ENCODE results near the gene RGS6. TPM values are rescaled to one million over a fixed set of nuclear protein-coding genes. Genes with fewer than 3 reads are reported as not detected.
A peak's percentile ranks its signal among the peaks of the same experiment; 100 is the strongest.

Gene RGS6
- total RNA-seq, 1 donor from 2014 or later: 0.34 TPM

DNA sequence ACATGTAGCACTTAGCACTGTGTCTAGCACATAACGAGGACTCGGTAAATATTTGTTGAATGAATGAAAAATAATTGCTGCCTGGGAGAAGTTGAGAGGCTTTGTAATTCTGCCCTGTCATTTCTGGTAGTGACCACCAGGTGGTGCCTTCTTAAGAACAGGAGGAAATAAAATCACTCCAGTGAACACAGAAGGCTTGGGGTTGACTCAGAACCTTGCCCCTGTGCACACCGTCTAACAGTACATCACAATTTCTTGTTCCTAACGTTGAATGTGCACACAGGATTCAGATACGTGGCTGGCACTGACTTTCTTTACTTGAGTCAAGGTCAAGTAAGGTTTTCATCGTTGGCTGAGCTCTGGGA lies 91.8 kb downstream of the RGS6 start:
- H3K9me3 Mint-ChIP-seq (ENCODE audit: unreplicated experiment): peaks cover 2% of the 10 kb centered on the region
- FAIRE-seq (no peak), DNase-seq (ENCODE audit: low read depth) (peak; percentile 1)
- peaks cover 3% of the 10 kb centered on the region for H3K4me1 Mint-ChIP-seq (ENCODE audit: low read depth, unreplicated experiment)
- H3K79me2 ChIP-seq (ENCODE audit: insufficient read depth, low read length): no peaks in the 10 kb centered on the region
- no peaks in the 10 kb centered on the region for H3K9me3 ChIP-seq (ENCODE audit: insufficient read depth, low read depth, low read length)
- H3K36me3 ChIP-seq (ENCODE audit: insufficient read depth, low read length): no peaks in the 10 kb centered on the region
- no peaks in the 10 kb centered on the region for H3K36me3 Mint-ChIP-seq (ENCODE audit: low read depth, unreplicated experiment)
- no peak overlapping the region for H3K27ac ChIP-seq (ENCODE audit: low read depth, low read length)
- no peak overlapping the region for H3K4me3 Mint-ChIP-seq (ENCODE audit: unreplicated experiment)
- H3K4me1 ChIP-seq (ENCODE audit: insufficient read depth, low read length): no peaks in the 10 kb centered on the region
- no peak overlapping the region for H3K4me2 ChIP-seq (ENCODE audit: low read length)
- no peak overlapping the region for H2AFZ ChIP-seq (ENCODE audit: low read depth, low read length)
- TF ChIP-seq EZH2 (IDR thresholded peaks at IDR 0.05; ENCODE audit: insufficient read depth, low read length) (no peak), CTCF (IDR thresholded peaks at IDR 0.05; ENCODE audit: insufficient read depth, low read depth, low read length) (peak; percentile 37)
- no peak overlapping the region for H3K9ac ChIP-seq (ENCODE audit: low read length)
- H3K27me3 Mint-ChIP-seq (ENCODE audit: low read depth, unreplicated experiment): peaks cover 5% of the 10 kb centered on the region
- H3K4me3 ChIP-seq (ENCODE audit: insufficient read depth, low read depth, low read length): no peak overlapping the region
- no peaks in the 10 kb centered on the region for H4K20me1 ChIP-seq (ENCODE audit: insufficient read depth, low read length)
- no peaks in the 10 kb centered on the region for H3K27me3 ChIP-seq (ENCODE audit: insufficient read depth, low read length)
- no peak overlapping the region for H3K27ac Mint-ChIP-seq (ENCODE audit: unreplicated experiment)

DNA sequence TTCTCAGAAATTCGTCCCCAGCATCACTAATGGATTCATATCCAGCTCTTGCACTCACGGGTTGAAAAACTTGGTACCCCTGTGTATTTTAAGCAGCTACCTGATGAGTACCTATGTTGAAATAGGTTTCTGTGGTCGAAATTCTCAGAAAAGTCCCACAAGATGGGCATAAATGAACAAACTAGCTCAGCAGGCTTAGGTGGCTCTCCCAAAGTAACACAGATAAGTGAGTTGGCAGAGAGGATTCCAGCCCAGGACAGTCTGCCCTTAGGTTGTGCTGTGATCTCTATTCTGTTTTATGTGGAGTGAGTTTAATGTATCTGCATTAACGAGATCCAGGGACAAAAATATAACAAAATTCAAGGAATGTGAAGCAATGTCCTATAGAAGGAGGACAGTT lies 92.3 kb downstream of the RGS6 start:
- Mint-ChIP-seq H3K27ac (ENCODE audit: unreplicated experiment) (no peak overlapping the region), H3K36me3 (ENCODE audit: low read depth, unreplicated experiment) (no peaks in the 10 kb centered on the region), H3K4me3 (ENCODE audit: unreplicated experiment) (no peak overlapping the region), H3K4me1 (ENCODE audit: low read depth, unreplicated experiment) (peaks cover 3% of the 10 kb centered on the region), H3K27me3 (ENCODE audit: low read depth, unreplicated experiment) (peaks cover 5% of the 10 kb centered on the region), H3K9me3 (ENCODE audit: unreplicated experiment) (peaks cover 2% of the 10 kb centered on the region)
- no peaks in the 10 kb centered on the region for H3K27me3 ChIP-seq (ENCODE audit: insufficient read depth, low read length)
- no peak overlapping the region for H3K4me3 ChIP-seq (ENCODE audit: insufficient read depth, low read depth, low read length)
- no peak overlapping the region for H3K4me2 ChIP-seq (ENCODE audit: low read length)
- H3K27ac ChIP-seq (ENCODE audit: low read depth, low read length): no peak overlapping the region
- no peak for FAIRE-seq
- H4K20me1 ChIP-seq (ENCODE audit: insufficient read depth, low read length): no peaks in the 10 kb centered on the region
- H3K9ac ChIP-seq (ENCODE audit: low read length): no peak overlapping the region
- no peaks in the 10 kb centered on the region for H3K36me3 ChIP-seq (ENCODE audit: insufficient read depth, low read length)
- H3K9me3 ChIP-seq (ENCODE audit: insufficient read depth, low read depth, low read length): no peaks in the 10 kb centered on the region
- no peak for TF ChIP-seq CTCF (IDR thresholded peaks at IDR 0.05; ENCODE audit: insufficient read depth, low read depth, low read length)
- no peak for TF ChIP-seq EZH2 (IDR thresholded peaks at IDR 0.05; ENCODE audit: insufficient read depth, low read length)
- H3K79me2 ChIP-seq (ENCODE audit: insufficient read depth, low read length): no peaks in the 10 kb centered on the region
- H3K4me1 ChIP-seq (ENCODE audit: insufficient read depth, low read length): no peaks in the 10 kb centered on the region
- DNase-seq (ENCODE audit: low read depth): no peak
- no peak overlapping the region for H2AFZ ChIP-seq (ENCODE audit: low read depth, low read length)

- Histone ChIP-seq H3K9me3 (ENCODE audit: insufficient read depth, low read depth, low read length) (no peaks in the 10 kb centered on the region), H3K4me3 (ENCODE audit: insufficient read depth, low read depth, low read length) (no peak overlapping the region), H3K79me2 (ENCODE audit: insufficient read depth, low read length) (no peaks in the 10 kb centered on the region), H3K27me3 (ENCODE audit: insufficient read depth, low read length) (no peaks in the 10 kb centered on the region), H3K27ac (ENCODE audit: low read depth, low read length) (no peak overlapping the region), H2AFZ (ENCODE audit: low read depth, low read length) (no peak overlapping the region), H3K36me3 (ENCODE audit: insufficient read depth, low read length) (no peaks in the 10 kb centered on the region), H3K4me1 (ENCODE audit: insufficient read depth, low read length) (no peaks in the 10 kb centered on the region), H3K9ac (ENCODE audit: low read length) (no peak overlapping the region), H3K4me2 (ENCODE audit: low read length) (no peak overlapping the region), H4K20me1 (ENCODE audit: insufficient read depth, low read length) (no peaks in the 10 kb centered on the region)
- peaks cover 3% of the 10 kb centered on the region for H3K4me1 Mint-ChIP-seq (ENCODE audit: low read depth, unreplicated experiment)
- FAIRE-seq: no peak
- H3K4me3 Mint-ChIP-seq (ENCODE audit: unreplicated experiment): no peak overlapping the region
- peaks cover 2% of the 10 kb centered on the region for H3K9me3 Mint-ChIP-seq (ENCODE audit: unreplicated experiment)
- no peaks in the 10 kb centered on the region for H3K36me3 Mint-ChIP-seq (ENCODE audit: low read depth, unreplicated experiment)
- H3K27ac Mint-ChIP-seq (ENCODE audit: unreplicated experiment): no peak overlapping the region
- TF ChIP-seq EZH2 (IDR thresholded peaks at IDR 0.05; ENCODE audit: insufficient read depth, low read length) (no peak), CTCF (IDR thresholded peaks at IDR 0.05; ENCODE audit: insufficient read depth, low read depth, low read length) (no peak)
- H3K27me3 Mint-ChIP-seq (ENCODE audit: low read depth, unreplicated experiment): peaks cover 4% of the 10 kb centered on the region
- no peak for DNase-seq (ENCODE audit: low read depth)
Observed at GRCh38 chr14:72026536-72026935, 94.3 kb downstream of the RGS6 start.

Data from astrocyte (in vitro differentiated cells and primary cell).